PC-9 (cell line): ENCODE data around the gene IRF1. TPM values are rescaled to one million over a fixed set of nuclear protein-coding genes. Genes with fewer than 3 reads are reported as not detected.
A peak's percentile ranks its signal among the peaks of the same experiment; 100 is the strongest.

Source experiments
- BruUV-seq: library from RNA; stranded (reverse); fragments of 400-500 nt; replicated peaks from 2 replicates; lab custom pipeline; 2021; lab: Mats Ljungman, UMichigan
- CTCF ChIA-PET: fragments of 300-600 bp; sonication (Branson Sonifier 250); formaldehyde crosslinking; loops from one replicate; lab custom pipeline; 2022; ENCODE audit warnings: antibody characterized with exemption; lab: Charles Lee
- POLR2A ChIA-PET: fragments of 300-600 bp; sonication (Branson Sonifier 250); formaldehyde crosslinking; loops from one replicate; lab custom pipeline; 2022; ENCODE audit warnings: antibody characterized with exemption; ENCODE audit not compliant: unreplicated experiment; lab: Charles Lee
- DNase-seq, 2 experiments: peaks; one replicate each; pipeline versions ENCODE4 v3.0.0 to v3.0.0-alpha.2; 2015 to 2022; ENCODE audit warnings: mixed read lengths in 1 of 2
- H2AFZ ChIP-seq: fragments of 200-600 bp; sonication (generic); 2 replicates; pipeline ENCODE4 v1.8.1; 2017; ENCODE audit warnings: antibody characterized with exemption
- H3F3A ChIP-seq: fragments of 200-600 bp; sonication (generic); 2 replicates; pipeline ENCODE4 v1.8.1; 2017; ENCODE audit warnings: antibody characterized with exemption, mild to moderate bottlenecking, low read depth; ENCODE audit not compliant: insufficient read depth
- H3K27ac ChIP-seq: fragments of 200-600 bp; sonication (generic); 2 replicates; pipeline ENCODE4 v1.6.1; 2016; ENCODE audit warnings: mixed run types
- H3K27me3 ChIP-seq: fragments of 200-600 bp; sonication (generic); 2 replicates; pipeline ENCODE4 v1.6.1; 2016; ENCODE audit warnings: low read depth, mixed run types; ENCODE audit not compliant: insufficient read depth
- H3K36me3 ChIP-seq: fragments of 200-600 bp; sonication (generic); 2 replicates; pipeline ENCODE4 v1.6.1; 2016; ENCODE audit warnings: low read depth, mixed run types
- H3K4me1 ChIP-seq: fragments of 200-600 bp; sonication (generic); replicated peaks from 2 replicates; pipeline ENCODE4 v1.6.1; 2016; ENCODE audit warnings: mixed run types; ENCODE audit not compliant: insufficient read depth
- H3K4me2 ChIP-seq: fragments of 200-600 bp; sonication (generic); 2 replicates; pipeline ENCODE4 v1.6.1; 2017; ENCODE audit warnings: mixed run types
- H3K4me3 ChIP-seq: fragments of 200-600 bp; sonication (generic); 2 replicates; pipeline ENCODE4 v1.6.1; 2016; ENCODE audit warnings: mixed run types
- H3K79me2 ChIP-seq: fragments of 200-600 bp; sonication (generic); 2 replicates; pipeline ENCODE4 v1.6.1; 2017; ENCODE audit warnings: low read depth, mixed run types
- H3K9me2 ChIP-seq: fragments of 200-600 bp; sonication (generic); 2 replicates; pipeline ENCODE4 v1.8.1; 2017; ENCODE audit warnings: mild to moderate bottlenecking; ENCODE audit not compliant: insufficient read depth
- H3K9me3 ChIP-seq: fragments of 200-600 bp; sonication (generic); 2 replicates; pipeline ENCODE4 v1.8.1; 2016; ENCODE audit warnings: low read depth; ENCODE audit not compliant: insufficient read depth
- H4K20me1 ChIP-seq: fragments of 200-600 bp; sonication (generic); 2 replicates; pipeline ENCODE4 v1.8.1; 2017; ENCODE audit not compliant: insufficient read depth
- EZH2 ChIP-seq: fragments of 200-600 bp; sonication (generic); IDR thresholded peaks from 2 replicates; pipeline ENCODE4 v1.8.0; 2017; ENCODE audit warnings: antibody characterized with exemption, low read depth
- intact Hi-C: fragments of 100-400 bp; cut with micrococcal nuclease; formaldehyde crosslinking; loops from one replicate; pipeline ENCODE4 v1.10.0; 2022; ENCODE audit not compliant: unreplicated experiment
- total RNA-seq: library from RNA; stranded (reverse); gene quantifications from 2 replicates; pipeline ENCODE4 v1.2.3, GENCODE V29; 2021
- TF ChIP-seq, protein P1 (sequence below): fragments of 200-600 bp; sonication (generic); conservative IDR thresholded peaks from 2 replicates; pipeline ENCODE4 v1.6.1; 2017; ENCODE audit warnings: mixed run types, antibody characterized with exemption, mild to moderate bottlenecking, moderate library complexity

IRF1 gene
- total RNA-seq, 1 experiment from 2014 or later: 27.1 TPM

DNA sequence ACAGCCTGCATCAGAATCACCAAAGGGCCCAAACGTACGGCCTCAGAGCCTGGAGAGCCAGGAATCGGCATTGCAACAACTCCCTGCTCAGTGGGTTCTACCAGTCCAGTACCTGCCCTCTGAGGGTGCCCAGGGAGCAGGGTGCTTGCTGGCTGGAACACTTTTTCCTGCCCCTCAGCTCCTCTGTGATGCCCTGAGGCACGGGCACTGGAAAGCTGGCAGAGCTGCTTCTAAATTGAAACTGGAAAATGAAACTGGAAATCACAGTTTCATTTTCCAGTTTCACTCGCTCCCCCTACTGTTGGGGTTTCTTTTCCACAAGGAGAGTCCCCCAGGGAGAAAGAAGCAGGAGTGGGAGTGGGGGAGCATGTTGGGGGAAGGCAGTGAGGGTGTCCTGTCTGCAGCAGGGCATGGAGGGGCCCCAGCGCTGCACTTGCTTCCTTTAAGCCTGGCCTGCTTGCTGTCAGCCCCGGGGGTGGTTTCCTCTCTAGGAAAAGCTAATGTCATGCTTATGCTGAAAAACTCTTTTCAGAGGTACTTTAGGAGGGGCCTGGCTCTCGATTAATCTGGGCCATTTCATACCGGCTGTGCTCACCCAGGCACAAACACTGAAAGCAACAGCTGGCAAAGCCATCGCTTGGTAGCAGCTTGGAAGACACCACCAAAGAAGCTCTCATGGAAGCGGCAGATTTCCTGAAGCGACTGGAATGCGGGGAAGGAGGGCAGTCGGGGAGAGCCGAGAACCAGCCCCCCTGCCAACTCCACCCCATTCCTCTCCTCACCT lies 26.2 kb downstream of the IRF1 start:
- intact Hi-C loops: loop anchor here (1.0 kb wide), 4 partner anchors 18 to 77 kb away; no protein-coding TSS in a partner anchor
- Histone ChIP-seq H3K27ac (peak overlapping the region; percentile 74), H3K4me3 (peak overlapping the region; percentile 38; the same call in 1 of the 2 replicates), H3K79me2 (no peaks in the 10 kb centered on the region), H2AFZ (no peak overlapping the region; the same call in 1 of the 2 replicates), H3K9me2 (no peaks in the 10 kb centered on the region), H3K36me3 (no peaks in the 10 kb centered on the region), H3K4me1 (peaks cover 35% of the 10 kb centered on the region), H4K20me1 (no peaks in the 10 kb centered on the region), H3K4me2 (peak overlapping the region; percentile 74), H3K27me3 (no peaks in the 10 kb centered on the region), H3F3A (0 out of 2 replicates have a peak, but pooled peaks cover under 1% of the 10 kb centered on the region), H3K9me3 (no peaks in the 10 kb centered on the region)
- CTCF ChIA-PET: interaction anchor here (0.7 to 1.5 kb wide), 9 partner anchors 17 to 76 kb away, joined by 3 to 8 read pairs (median 4); no protein-coding TSS in a partner anchor
- no peak for TF ChIP-seq EZH2
- TF ChIP-seq, protein P1, sequence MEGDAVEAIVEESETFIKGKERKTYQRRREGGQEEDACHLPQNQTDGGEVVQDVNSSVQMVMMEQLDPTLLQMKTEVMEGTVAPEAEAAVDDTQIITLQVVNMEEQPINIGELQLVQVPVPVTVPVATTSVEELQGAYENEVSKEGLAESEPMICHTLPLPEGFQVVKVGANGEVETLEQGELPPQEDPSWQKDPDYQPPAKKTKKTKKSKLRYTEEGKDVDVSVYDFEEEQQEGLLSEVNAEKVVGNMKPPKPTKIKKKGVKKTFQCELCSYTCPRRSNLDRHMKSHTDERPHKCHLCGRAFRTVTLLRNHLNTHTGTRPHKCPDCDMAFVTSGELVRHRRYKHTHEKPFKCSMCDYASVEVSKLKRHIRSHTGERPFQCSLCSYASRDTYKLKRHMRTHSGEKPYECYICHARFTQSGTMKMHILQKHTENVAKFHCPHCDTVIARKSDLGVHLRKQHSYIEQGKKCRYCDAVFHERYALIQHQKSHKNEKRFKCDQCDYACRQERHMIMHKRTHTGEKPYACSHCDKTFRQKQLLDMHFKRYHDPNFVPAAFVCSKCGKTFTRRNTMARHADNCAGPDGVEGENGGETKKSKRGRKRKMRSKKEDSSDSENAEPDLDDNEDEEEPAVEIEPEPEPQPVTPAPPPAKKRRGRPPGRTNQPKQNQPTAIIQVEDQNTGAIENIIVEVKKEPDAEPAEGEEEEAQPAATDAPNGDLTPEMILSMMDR: no peak; the same call in 1 of the 2 replicates
- peak; percentile 46 to 68 for DNase-seq
- BruUV-seq: no TSS peak
- POLR2A ChIA-PET: interaction anchor here (0.6 to 1.3 kb wide), 13 partner anchors 17 to 1381 kb away, joined by 3 to 13 read pairs (median 4); no protein-coding TSS in a partner anchor

DNA sequence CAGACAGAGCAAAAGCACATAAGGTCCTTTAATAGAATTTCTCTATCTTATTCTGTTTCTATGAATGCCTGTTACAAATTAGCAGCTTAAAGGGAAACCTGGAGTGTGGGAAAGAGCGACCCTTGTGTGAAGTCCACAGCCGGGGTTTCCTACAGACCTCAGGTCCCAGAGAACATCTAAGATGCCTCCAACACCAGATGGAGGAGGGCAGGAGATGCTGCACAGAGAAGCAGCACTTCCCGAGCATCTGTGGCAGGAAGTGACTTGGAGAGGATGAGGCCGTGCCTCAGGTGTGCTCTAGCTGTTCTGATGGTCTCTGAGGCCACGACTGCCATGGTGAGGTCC lies 26.8 kb downstream of the IRF1 start:
- DNase-seq: no peak
- CTCF ChIA-PET: interaction anchor here (0.7 to 1.5 kb wide), 8 partner anchors 17 to 43 kb away, joined by 3 to 8 read pairs (median 4); no protein-coding TSS in a partner anchor
- Histone ChIP-seq H3K9me2 (no peaks in the 10 kb centered on the region), H3K9me3 (no peaks in the 10 kb centered on the region), H3K79me2 (no peaks in the 10 kb centered on the region), H2AFZ (no peak overlapping the region), H3K4me1 (peaks cover 40% of the 10 kb centered on the region), H3K4me2 (peak overlapping the region; percentile 74), H3K4me3 (no peak overlapping the region; the same call in 1 of the 2 replicates), H3K27ac (peak overlapping the region; percentile 74), H3K27me3 (no peaks in the 10 kb centered on the region), H4K20me1 (no peaks in the 10 kb centered on the region), H3F3A (peaks cover 6% of the 10 kb centered on the region), H3K36me3 (no peaks in the 10 kb centered on the region)
- POLR2A ChIA-PET: interaction anchor here (0.6 to 1.3 kb wide), 6 partner anchors 17 to 380 kb away, joined by 3 to 13 read pairs (median 4); no protein-coding TSS in a partner anchor
- BruUV-seq: no TSS peak
- TF ChIP-seq, protein P1: no peak
- intact Hi-C loops: loop anchor here (1.0 kb wide), 4 partner anchors 17 to 76 kb away; no protein-coding TSS in a partner anchor

GRCh38 chr5:132462856-132463745 lies 27.5 kb downstream of the IRF1 start:
- ChIA-PET POLR2A (no interaction called here), CTCF (interaction anchor here (1.5 kb wide), 1 partner anchor 16 kb away, joined by 8 read pairs; no protein-coding TSS in a partner anchor)
- Histone ChIP-seq H3K4me2 (no peak overlapping the region), H3K36me3 (no peaks in the 10 kb centered on the region), H3K27ac (no peak overlapping the region), H2AFZ (no peak overlapping the region), H3K9me3 (no peaks in the 10 kb centered on the region), H4K20me1 (no peaks in the 10 kb centered on the region), H3F3A (peaks cover 13% of the 10 kb centered on the region), H3K79me2 (no peaks in the 10 kb centered on the region), H3K4me1 (peaks cover 43% of the 10 kb centered on the region), H3K4me3 (no peak overlapping the region), H3K9me2 (no peaks in the 10 kb centered on the region), H3K27me3 (no peaks in the 10 kb centered on the region)
- DNase-seq: no peak
- BruUV-seq: no TSS peak
- intact Hi-C loops: no loop called here
- no peak for TF ChIP-seq EZH2
- TF ChIP-seq, protein P1: no peak
